ENCODE measurements around the gene GVQW3.

DNA sequence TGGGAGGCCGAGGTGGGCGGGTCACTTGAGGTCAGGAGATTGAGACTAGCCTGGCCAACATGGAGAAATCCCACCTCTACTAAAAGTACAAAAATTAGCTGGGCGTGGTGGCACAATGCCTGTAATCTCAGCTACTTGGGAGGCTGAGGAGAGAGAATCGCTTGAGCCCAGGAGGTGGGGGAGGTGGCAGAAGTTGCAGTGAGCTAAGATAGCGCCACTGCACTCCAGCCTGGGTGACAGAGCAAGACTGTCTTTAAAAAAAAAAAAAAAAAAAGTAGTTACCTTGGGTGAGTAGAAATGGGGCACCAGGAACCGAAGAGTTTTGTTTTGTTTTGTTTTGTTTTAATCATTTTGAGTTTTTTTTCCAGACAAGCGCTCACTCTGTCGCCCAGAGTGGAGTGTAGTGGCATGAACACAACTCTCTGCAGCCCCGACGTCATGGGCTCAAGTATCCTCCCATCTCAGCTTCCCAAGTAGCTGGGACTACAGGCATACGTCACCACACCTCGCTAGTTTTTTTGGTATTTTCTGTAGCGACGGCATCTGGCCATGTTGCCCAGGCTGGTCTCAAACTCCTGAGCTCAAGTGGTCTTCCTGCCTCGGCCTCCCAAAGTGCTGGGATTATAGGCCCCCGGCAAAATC is 16.0 kb upstream of the GVQW3 start:
- TF ChIP-seq, protein P1, sequence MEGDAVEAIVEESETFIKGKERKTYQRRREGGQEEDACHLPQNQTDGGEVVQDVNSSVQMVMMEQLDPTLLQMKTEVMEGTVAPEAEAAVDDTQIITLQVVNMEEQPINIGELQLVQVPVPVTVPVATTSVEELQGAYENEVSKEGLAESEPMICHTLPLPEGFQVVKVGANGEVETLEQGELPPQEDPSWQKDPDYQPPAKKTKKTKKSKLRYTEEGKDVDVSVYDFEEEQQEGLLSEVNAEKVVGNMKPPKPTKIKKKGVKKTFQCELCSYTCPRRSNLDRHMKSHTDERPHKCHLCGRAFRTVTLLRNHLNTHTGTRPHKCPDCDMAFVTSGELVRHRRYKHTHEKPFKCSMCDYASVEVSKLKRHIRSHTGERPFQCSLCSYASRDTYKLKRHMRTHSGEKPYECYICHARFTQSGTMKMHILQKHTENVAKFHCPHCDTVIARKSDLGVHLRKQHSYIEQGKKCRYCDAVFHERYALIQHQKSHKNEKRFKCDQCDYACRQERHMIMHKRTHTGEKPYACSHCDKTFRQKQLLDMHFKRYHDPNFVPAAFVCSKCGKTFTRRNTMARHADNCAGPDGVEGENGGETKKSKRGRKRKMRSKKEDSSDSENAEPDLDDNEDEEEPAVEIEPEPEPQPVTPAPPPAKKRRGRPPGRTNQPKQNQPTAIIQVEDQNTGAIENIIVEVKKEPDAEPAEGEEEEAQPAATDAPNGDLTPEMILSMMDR (IDR thresholded peaks at IDR 0.05): no peak
- no peak for TF ChIP-seq POLR2A (IDR thresholded peaks at IDR 0.05)

Measured in lower leg skin (tissue), 3 donors.